Testis (tissue), 3 donors: Measurements from ENCODE around the gene NUDT7. TPM values are rescaled to one million over a fixed set of nuclear protein-coding genes. Genes with fewer than 3 reads are reported as not detected.

Experiments
- DNase-seq: peaks from one replicate; pipeline ENCODE4 v3.0.0-alpha.2; 2019
- H3K27ac ChIP-seq, 2 donors: fragments of 200-600 bp; sonication (generic); one replicate each; pipeline ENCODE4 v1.5.1; 2019
- H3K27me3 ChIP-seq: fragments of 200-600 bp; sonication (generic); one replicate; pipeline ENCODE4 v1.5.1; 2019
- H3K36me3 ChIP-seq: fragments of 200-600 bp; sonication (generic); one replicate; pipeline ENCODE4 v1.5.1; 2017; ENCODE audit warnings: low read depth; ENCODE audit errors: missing control alignments
- H3K4me1 ChIP-seq: fragments of 200-600 bp; sonication (generic); one replicate; pipeline ENCODE4 v1.5.1; 2019
- H3K4me3 ChIP-seq, 2 donors: fragments of 200-600 bp; sonication (generic); one replicate each; pipeline ENCODE4 v1.5.1; 2017 to 2019
- H3K9me3 ChIP-seq: fragments of 200-600 bp; sonication (generic); one replicate; pipeline ENCODE4 v1.5.1; 2017
- POLR2A ChIP-seq: fragments of 450-650 bp; IDR thresholded peaks from one replicate; pipeline ENCODE4 v1.6.1; 2017; ENCODE audit warnings: antibody characterized with exemption, mild to moderate bottlenecking, moderate library complexity
- WGBS, 2 donors: methylation state at CpG; one replicate each; pipeline ENCODE4 v1.1.5; 2018; 5-methylcytosine and 5-hydroxymethylcytosine counted together
- intact Hi-C: fragments of 100-400 bp; cut with DNase I; formaldehyde crosslinking; loops from one replicate; pipeline ENCODE4 v1.15.1; 2023; ENCODE audit warnings: low total_unique reads
- polyA plus RNA-seq: library from polyadenylated mRNA; stranded (reverse); fragments of 350-450 nt; fragmentation: Illumina TruSeq; extraction: RNeasy Lipid Tissue Mini Kit (QIAGEN cat#74804); gene quantifications from one replicate; pipeline ENCODE4 v1.2.3, GENCODE V29; 2014; ENCODE audit warnings: low read depth, low replicate concordance; ENCODE audit not compliant: insufficient read depth
- total RNA-seq, 2 donors: library from RNA; depleted of rRNA; stranded (reverse); fragments of >200 nt; gene quantifications; one replicate each; pipeline ENCODE4 v1.2.3, GENCODE V29; 2016
- TF ChIP-seq, protein P1 (sequence below), 3 experiments: fragments of 450-650 bp in 2 of 3; fragments of 200-600 bp in 1 of 3; sonication (generic) in 1 of 3; IDR thresholded peaks; one replicate each; pipeline ENCODE4 v1.5.1; 2016 to 2019; ENCODE audit warnings: antibody characterized with exemption in 3 of 3, mild to moderate bottlenecking in 2 of 3, moderate library complexity in 1 of 3

NUDT7 gene
- total and polyA plus RNA-seq, 3 donors from 2014 or later = 10.4 to 18.6 (median 13.2) TPM

- H3K9me3 ChIP-seq = no peaks in the 10 kb centered on the region
- no peak for TF ChIP-seq POLR2A
- TF ChIP-seq, protein P1, sequence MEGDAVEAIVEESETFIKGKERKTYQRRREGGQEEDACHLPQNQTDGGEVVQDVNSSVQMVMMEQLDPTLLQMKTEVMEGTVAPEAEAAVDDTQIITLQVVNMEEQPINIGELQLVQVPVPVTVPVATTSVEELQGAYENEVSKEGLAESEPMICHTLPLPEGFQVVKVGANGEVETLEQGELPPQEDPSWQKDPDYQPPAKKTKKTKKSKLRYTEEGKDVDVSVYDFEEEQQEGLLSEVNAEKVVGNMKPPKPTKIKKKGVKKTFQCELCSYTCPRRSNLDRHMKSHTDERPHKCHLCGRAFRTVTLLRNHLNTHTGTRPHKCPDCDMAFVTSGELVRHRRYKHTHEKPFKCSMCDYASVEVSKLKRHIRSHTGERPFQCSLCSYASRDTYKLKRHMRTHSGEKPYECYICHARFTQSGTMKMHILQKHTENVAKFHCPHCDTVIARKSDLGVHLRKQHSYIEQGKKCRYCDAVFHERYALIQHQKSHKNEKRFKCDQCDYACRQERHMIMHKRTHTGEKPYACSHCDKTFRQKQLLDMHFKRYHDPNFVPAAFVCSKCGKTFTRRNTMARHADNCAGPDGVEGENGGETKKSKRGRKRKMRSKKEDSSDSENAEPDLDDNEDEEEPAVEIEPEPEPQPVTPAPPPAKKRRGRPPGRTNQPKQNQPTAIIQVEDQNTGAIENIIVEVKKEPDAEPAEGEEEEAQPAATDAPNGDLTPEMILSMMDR (IDR thresholded peaks at IDR 0.05) = no peak
- intact Hi-C loops = no loop called here
- H3K4me3 ChIP-seq = no peak overlapping the region
- H3K4me1 ChIP-seq = no peaks in the 10 kb centered on the region
- H3K36me3 ChIP-seq = no peaks in the 10 kb centered on the region
- no peak for DNase-seq
- no peaks in the 10 kb centered on the region for H3K27me3 ChIP-seq
- no peak overlapping the region for H3K27ac ChIP-seq
Observed at GRCh38 chr16:77696149-77696548, 26.2 kb upstream of the NUDT7 start.

GRCh38 chr16:77700846-77701245 is 21.5 kb upstream of the NUDT7 start:
- intact Hi-C loops = no loop called here
- H3K4me3 ChIP-seq = no peak overlapping the region
- TF ChIP-seq POLR2A = no peak
- TF ChIP-seq, protein P1 (IDR thresholded peaks at IDR 0.05) = no peak
- no peak overlapping the region for H3K27ac ChIP-seq
- H3K9me3 ChIP-seq = no peaks in the 10 kb centered on the region
- H3K27me3 ChIP-seq = no peaks in the 10 kb centered on the region
- H3K36me3 ChIP-seq = no peaks in the 10 kb centered on the region
- 86 to 96% methylated on average over 1 of the region's 1 CpG for WGBS, 2 donors
- DNase-seq = no peak
- H3K4me1 ChIP-seq = no peaks in the 10 kb centered on the region

GRCh38 chr16:77705351-77705750 is 17.0 kb upstream of the NUDT7 start:
- H3K27me3 ChIP-seq = no peaks in the 10 kb centered on the region
- no peaks in the 10 kb centered on the region for H3K4me1 ChIP-seq
- intact Hi-C loops = no loop called here
- no peaks in the 10 kb centered on the region for H3K9me3 ChIP-seq
- H3K4me3 ChIP-seq = no peak overlapping the region
- H3K27ac ChIP-seq = no peak overlapping the region
- H3K36me3 ChIP-seq = no peaks in the 10 kb centered on the region
- no peak for TF ChIP-seq POLR2A
- TF ChIP-seq, protein P1 (IDR thresholded peaks at IDR 0.05) = no peak
- no peak for DNase-seq
- 65 to 85% methylated on average over 4 of the region's 4 CpGs for WGBS, 2 donors

DNA sequence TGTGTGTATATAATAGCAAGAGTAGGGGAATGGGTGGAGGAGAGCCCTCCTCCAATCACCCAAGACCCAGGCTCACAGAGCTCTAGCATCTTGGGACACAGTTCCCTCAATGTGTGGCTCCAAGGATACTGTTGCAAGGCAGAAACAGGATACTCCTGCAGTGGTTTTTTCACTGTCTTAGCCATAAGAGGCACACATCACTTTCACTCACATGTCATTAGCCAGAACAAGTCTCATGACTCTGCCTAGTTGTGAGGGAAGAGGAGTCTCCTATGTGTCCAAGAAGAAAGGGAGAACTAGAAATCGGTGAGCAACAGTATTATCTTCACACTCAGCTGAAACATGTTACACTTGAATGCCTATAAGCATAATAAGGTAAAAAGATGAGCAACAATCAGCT is 11.1 kb upstream of the NUDT7 start:
- Histone ChIP-seq H3K27ac (no peak overlapping the region), H3K27me3 (no peaks in the 10 kb centered on the region), H3K36me3 (no peaks in the 10 kb centered on the region), H3K4me3 (no peak overlapping the region), H3K9me3 (no peaks in the 10 kb centered on the region), H3K4me1 (no peaks in the 10 kb centered on the region)
- no peak for DNase-seq
- intact Hi-C loops = no loop called here
- TF ChIP-seq POLR2A = no peak
- TF ChIP-seq, protein P1 (IDR thresholded peaks at IDR 0.05) = no peak
- 64 to 85% methylated on average over 1 of the region's 1 CpG for WGBS, 2 donors

DNA sequence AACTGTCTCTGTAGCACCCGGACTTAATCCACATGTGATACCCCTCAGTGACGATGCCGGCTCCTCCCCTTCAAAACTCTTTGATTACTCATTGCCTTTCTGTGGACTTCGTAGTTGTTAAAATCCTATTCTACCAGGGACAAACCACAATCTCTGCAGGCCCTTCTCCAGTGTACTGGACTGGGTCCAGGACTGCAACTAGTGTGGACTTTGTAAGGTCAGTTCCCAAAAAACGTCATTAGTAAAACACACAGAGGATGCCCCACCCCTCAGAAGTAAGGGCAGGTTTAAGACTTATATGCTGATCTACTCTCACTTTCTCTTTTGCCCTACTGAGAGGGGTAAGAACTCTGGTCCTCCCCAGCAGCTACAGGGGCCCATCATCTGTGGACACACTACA is 10.5 kb upstream of the NUDT7 start:
- no peak for DNase-seq
- Histone ChIP-seq H3K27me3 (no peaks in the 10 kb centered on the region), H3K27ac (no peak overlapping the region), H3K9me3 (no peaks in the 10 kb centered on the region), H3K4me1 (no peaks in the 10 kb centered on the region), H3K36me3 (no peaks in the 10 kb centered on the region), H3K4me3 (no peak overlapping the region)
- WGBS, 2 donors = 52 to 67% methylated on average over 5 of the region's 5 CpGs
- intact Hi-C loops = no loop called here
- TF ChIP-seq POLR2A = no peak
- TF ChIP-seq, protein P1 (IDR thresholded peaks at IDR 0.05) = no peak
